Activated CD8-positive, alpha-beta memory T cell treated with anti-CD3 and anti-CD28 coated beads for 48 hours (primary cell): ENCODE measurements around the gene POGK.

Experiments used
- DNase-seq, 3 experiments: peaks; one replicate each; pipeline ENCODE4 v3.0.0-alpha.2; 2020; ENCODE audit warnings: low read depth in 2 of 3, low spot score in 2 of 3

The POGK gene

GRCh38 chr1:166899769-166900168 lies 60.5 kb downstream of the POGK start:
- no peak for DNase-seq

GRCh38 chr1:166900987-166901386 lies 61.7 kb downstream of the POGK start:
- no peak for DNase-seq

- no peak for DNase-seq
Observed at GRCh38 chr1:166902279-166902678, 63.0 kb downstream of the POGK start.

- no peak for DNase-seq
Observed at GRCh38 chr1:166903232-166903631, 64.0 kb downstream of the POGK start.

GRCh38 chr1:166905136-166905535 lies 65.9 kb downstream of the POGK start:
- DNase-seq, result no peak

GRCh38 chr1:166905900-166906299 lies 66.6 kb downstream of the POGK start:
- no peak for DNase-seq
